Measurements from ENCODE around the gene SMPX. TPM values are rescaled to one million over a fixed set of nuclear protein-coding genes. Genes with fewer than 3 reads are reported as not detected.

The SMPX gene
- total RNA-seq, 1 experiment from 2014 or later, result not detected

DNA sequence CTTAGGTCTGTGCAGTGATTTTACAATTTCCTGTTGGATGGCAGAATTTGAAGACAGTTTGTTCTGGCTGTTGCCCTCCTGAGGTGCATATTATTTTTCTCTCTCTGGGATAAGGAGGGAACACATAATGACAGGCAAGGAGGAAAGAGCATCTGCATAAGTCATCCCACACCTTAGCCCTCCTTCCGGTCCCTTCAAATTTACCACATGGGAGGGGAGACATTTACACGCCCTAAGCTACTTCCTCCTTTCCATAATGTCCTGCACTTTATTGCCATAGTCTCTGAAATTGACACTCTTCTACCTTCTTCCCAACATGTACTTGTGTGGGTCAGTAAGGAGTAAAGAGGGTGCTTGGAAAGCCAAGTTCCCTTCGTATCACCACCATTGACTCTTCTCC lies 13.9 kb downstream of the SMPX start:
- DNase-seq (ENCODE audit: low read depth), result no peak

DNA sequence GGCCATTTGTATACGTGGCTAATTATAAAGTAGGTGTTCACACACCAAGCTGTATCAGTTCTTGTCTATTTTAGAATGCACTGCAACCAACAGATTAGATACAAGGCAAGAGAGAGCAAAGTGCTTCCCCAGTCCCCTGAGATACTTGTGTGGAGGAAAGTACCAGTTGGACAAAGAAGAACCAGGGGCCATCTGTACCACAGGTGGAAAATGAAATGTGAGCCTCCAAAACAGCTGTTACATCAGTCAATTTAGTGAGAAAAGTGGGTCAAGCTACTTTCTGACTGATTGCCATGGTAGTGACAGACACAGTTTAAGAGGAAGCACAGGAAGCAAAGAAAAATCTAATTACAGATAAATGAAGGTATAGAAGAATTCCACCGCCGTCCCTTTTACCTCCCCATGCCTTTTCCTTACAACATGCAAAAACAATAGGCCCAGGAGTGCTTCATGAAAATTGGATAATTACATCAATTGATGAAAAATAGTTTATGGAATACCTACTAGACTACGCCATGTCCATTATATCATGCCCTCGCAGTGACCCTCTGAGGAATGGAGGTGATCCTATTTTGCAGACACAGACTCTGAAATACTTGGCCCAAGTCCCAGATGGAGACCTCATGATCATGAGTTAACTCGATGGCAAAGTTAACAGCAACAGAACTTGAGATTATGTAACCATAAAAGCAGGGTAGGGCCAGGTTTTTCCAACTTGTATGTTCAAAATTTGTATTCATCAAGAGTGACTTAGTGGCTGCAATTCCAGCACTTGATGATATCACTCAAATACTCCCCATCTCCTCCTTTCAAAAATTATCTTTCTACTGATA lies 15.8 kb downstream of the SMPX start:
- DNase-seq (ENCODE audit: low read depth), result no peak

DNA sequence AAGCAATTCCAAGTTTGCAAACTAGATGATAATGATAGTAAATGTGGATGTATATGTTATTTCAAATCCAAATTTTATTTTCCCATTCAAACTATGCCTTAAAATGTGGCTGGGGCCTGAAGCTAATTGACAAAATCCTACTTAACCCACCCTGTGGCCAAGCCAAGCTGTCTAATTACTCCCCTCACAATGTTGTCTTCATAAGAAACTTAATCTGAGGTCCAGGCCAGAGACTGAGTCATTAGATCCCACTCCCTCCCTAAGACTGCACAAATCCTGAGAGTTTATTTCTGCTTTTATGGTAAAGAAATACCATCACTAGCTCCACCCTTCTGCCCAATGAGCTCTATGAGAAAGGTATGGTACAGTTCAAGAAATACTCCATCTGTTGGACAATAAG lies 16.6 kb downstream of the SMPX start:
- no peak for DNase-seq (ENCODE audit: low read depth)

DNA sequence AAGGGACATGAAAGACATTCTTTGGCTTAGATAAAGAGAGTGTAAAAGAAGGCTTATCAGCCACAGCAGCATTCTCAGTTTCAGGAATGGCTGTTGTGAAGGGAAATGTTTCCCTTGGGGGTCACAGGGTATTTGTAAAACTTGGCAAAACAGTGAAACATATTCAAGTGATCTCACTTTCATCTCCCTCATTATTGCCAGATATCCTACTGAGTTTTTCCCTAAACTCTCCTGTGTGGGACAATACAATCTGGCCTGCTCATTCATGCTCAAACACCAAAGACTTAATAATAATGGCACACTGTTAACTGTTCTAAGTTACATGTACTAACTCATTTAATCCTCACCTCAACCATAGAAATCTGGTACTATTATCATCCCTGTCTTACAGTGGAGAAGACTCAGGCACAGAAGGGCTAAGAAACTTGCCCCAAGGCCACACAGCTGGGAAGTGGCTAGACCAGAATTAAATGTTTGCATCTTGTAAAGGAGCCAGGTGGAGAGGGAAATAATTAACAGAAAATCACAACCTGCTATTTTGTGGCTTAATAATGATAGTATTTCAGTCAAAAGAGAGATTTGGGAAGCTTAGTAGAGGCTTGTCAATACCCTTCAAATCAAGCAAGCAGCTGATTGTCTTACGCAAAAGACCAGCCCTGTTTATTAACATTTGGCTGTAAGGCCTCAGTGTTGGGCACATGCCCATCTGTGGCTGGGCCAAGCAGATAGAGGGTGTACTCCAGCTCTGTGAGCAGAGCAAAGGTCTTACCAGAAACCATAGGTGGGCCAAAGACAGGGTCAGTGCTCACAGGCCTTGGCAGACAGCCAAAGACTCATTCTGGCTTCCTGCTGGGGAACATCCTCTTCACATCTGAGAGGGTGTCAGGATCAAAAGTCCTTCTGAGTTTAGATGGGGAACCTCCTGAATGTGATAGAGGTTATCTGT lies 17.3 kb downstream of the SMPX start:
- peak; percentile 2 for DNase-seq (ENCODE audit: low read depth)

DNA sequence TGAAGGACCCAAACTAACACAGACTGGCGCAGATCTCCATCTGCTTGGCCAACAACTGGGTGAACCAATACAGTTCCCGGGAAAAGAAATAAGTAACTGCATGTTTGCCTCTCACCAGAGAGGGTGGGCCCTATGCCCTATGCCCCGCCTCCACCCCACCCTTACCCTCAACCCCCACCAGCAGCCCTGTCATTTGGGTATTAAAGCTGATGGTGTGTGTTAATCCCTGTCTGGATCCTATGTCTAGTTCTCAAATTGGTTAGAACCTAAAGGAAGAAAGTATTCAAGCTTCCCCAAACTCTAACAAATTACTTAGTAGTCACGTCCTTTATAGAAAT lies 19.0 kb downstream of the SMPX start:
- DNase-seq (ENCODE audit: low read depth), result no peak

DNA sequence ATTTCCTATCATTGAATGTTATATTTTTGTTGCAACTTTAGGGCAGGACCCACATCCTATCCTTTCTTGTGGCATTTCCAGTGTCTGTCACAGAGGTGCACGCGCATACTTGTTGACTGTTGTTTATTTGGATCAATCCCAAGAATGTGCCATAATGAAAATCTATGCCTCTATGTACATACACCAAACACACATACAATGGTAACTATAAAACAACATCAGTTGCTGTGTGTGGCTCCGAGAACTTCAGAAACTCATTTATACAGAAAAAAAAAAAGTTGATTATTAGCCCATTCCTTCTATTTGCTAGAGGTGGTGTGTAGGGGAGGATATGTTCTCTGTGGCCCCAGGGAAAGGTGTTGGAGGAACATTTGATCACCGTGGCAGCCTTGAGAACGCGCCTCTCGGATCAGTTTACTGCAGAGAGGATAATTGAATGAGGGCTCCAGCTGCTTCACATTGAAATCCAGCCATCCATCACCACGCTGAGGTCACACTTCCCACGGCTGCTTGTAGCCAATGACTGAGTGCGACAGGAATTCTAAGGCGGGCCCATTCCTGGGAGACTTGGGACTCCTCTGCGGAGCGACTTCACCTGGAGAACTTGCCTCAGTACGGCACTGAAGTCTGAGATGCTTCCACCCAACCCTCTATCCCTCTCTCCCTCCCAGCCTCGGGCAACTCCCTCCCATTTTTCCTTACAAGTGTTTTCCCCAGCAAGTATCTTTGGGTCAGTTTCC lies 19.5 kb downstream of the SMPX start:
- DNase-seq (ENCODE audit: low read depth), result no peak

DNA sequence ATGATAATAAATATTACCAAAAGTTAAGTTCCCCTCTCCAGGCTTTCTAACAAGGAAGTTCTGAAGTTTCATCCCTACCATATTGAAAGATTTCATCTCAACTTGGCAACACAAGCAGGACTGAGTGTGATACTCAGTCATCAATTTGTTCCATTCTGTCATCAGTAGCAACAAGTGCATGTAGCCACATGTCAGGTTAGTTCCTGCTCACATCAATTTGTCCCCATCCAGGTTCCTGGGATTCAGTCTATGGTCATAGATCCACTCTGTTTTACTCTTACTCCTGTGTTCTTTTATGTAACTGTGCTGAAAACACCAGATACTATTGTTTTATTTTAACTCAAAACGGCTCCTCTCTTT lies 22.2 kb downstream of the SMPX start:
- no peak for DNase-seq (ENCODE audit: low read depth)

DNA sequence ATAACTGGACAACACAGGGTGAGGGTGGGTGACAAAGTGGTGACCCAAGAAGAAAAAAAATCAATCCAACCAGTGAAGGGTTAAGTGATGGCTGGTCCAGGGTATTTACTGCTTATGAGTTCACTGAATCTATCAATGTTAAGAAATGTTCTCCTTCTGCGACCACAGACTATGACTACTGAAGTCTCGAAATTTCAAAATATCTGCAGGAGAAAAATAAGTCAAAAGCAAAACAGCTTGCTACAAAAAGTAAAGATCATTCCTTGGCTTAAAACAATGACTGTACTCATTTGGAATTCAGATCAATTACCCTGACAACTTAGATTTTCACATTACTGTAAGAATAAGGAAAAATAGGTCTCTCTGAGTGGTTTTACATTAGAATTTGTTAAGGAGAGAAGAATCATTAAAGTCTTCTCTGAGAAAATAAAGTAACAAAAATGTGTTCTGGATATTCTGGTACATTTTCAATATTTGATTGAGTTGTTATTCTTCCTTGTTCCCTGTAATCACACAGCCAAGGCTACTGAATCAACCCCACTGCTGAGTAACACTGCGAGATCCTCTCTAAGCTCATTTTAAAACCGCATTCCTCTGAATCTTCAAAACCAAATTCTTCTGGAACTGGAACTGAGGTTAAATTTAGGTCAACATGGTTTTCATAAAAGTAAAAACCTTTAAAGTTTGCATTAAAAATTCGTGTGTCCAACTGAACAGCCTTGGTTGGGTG lies 22.7 kb downstream of the SMPX start:
- peak; percentile 17 for DNase-seq (ENCODE audit: low read depth)

DNA sequence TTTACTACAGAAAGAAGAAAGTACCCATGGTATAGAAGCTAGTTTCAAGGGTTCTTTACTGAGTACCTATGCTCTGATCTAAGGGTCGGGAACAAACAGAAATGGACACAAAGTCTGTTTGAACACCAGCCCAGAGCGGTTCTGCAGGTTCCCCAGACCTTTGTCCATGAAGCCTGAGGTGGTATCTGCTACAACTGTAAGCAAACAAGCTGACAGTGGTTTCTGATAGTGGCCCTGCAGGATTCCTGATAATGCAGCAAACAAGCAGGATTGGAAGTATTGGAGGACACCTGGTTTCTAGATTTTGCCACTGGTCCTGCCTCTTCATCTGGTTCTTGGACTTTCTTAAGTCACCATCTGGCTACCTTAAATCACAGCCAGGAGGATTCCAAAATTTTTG lies 23.7 kb downstream of the SMPX start:
- no peak for DNase-seq (ENCODE audit: low read depth)

DNA sequence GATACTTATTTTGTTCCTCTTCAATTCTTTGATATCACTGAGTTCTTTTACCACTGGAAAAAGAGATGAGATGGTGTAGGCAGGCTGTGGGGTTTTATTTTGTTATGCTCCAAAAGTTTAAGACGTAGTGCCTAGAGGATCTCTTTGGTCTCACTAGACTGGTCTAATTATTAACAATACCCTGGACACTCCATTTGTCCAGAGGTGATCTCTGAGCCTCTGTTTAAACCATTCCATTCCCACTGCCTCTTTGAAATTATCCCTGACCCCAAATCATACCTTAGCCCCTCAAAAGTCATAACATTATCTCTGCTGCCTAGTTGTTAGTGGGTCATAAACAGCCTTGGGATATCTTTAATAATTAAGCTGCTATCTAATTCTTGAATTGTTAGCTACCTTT lies 24.2 kb downstream of the SMPX start:
- no peak for DNase-seq (ENCODE audit: low read depth)

DNA sequence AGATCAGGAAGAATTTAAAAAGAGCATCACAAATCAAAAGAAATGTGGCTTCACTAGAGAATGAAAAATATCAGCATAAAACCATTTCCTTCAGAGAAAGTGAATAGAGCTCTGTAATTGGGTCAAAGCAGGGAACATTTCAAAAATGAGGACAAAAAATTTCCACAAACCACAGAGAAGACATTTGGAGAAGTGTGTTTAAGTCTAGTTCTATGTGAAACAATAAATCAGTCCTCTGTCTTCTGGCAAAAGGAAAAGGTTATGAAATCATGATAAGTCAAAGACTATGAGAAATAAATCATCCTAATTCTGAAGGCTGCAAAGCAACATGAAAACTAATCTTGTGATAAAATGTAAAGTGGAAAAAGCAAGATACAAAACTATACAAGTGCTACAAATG lies 27.9 kb downstream of the SMPX start:
- no peak for DNase-seq (ENCODE audit: low read depth)

DNA sequence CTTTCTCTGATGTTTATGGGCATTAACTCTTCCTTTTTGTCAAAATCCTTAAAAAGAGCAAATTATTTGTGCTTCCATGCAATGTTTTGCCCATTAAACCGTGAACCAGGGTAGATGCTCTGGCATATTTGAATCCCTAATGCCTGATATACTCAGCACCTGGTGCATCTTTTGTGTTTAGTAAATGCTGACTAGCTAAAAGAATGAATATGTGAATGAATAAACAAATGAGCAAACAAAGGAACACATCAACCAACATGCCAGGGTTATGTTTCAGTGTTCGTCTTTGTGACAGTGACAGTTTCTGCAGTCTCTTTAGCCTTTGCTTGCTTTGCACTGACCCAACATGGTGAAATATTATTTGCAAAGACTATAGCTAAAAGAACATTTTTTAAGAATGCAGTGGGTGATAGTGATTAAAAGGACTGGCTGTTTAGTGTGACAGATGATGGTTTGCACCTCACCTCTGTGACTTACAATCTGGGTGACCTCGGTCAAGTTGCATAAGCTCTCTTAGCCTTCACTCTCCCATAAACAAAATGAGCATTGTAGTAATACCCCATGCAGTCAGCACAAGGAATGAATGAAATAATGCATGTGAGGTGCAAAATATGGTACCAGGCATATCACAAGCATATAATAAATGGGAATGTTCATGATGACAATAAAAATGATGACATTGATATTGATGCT lies 29.5 kb downstream of the SMPX start:
- no peak for DNase-seq (ENCODE audit: low read depth)

DNA sequence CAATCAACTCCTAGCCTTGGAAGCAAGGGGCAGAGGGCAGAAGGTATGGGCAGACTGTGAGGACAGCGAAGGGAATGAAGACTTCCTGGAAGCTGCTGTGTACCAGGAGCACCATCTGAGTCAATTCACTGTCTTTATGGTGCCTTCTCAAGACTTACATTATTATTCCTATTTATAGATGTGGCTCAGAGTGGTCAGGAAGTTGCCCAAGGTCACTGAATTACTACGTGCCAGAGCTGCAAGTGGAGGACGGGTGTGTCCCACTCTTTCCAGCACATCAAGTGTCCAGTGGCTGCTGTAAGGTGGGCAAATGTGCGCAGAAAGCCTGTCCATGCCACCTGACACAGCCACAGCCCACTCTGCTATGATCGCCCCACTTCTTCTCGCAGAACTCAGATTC lies 32.0 kb downstream of the SMPX start:
- DNase-seq (ENCODE audit: low read depth), result no peak

DNA sequence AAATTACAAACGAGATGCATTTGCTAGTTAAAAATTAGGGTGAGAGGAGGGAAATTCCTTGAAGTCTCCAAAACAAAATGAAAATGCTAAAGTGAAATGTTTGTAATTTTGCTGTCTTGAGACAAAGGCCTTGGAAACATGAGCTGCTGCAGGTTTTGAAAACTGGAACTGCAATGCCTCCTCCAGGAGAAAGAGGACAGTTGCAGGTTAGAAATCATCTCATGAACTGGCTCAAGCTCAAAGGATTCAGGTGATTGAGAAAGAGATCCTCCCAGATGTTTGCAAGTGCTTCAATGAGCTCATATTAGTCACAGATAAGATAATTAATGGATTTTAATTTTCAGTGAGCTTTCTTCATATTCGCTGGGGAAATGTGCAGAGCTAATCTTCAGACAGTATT lies 32.4 kb downstream of the SMPX start:
- peak; percentile 7 for DNase-seq (ENCODE audit: low read depth)

DNA sequence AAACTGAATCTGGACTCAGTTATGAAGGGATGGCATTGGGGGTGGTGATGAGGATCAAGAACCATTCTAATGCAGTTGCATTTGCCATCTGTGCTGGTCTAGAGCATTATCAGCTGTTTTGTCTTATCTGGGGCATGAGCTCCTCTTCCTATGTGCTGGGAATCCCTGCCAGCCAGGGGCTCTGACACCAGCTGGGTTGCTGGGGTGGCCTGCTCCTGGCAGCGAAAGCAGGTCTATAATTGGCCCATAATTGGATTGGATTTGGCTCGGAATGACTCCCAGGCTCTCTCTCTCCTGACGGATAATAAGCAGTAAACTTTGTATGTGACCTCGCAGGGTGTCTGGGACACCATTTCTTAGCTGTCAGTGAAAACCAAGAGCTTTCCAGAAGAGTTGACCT lies 34.1 kb downstream of the SMPX start:
- no peak for DNase-seq (ENCODE audit: low read depth)

DNA sequence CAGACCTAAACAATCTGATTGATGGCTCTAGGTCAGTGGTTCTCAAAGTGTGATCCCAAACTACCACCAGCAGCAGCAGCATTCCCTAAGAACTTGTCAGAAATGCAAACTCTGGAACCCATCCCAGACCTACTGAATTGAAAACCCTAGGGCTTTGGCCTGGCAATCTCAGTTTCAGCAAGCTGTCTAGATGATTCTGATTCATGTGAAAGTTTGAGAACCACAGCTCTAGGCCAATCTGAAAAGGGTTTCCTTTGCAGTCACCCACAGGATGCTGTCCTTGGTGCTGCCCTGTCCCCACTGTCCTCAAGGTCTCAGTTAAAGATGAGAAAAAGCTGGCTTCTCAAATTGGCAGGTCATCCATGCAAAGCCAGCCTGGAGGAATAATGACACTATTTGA lies 34.8 kb downstream of the SMPX start:
- DNase-seq (ENCODE audit: low read depth), result no peak

DNA sequence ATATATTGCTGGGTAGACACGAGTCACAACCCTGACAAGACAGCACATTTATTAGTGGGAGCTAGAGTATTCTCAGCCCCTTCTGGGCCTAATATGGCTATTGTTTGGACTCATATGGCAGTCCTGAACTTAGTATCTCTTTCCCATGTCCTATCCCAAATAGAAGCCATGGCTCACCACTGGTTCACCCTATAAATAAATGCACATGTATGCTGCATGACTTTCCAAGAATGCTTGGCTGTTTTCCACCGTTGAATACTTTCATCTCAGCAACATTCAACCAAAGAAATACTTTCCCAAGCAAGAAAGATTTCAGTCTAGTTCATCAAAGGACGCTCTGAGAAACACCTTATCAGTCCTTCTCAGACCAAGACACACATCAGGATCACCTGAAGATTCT lies 36.7 kb downstream of the SMPX start:
- no peak for DNase-seq (ENCODE audit: low read depth)

DNA sequence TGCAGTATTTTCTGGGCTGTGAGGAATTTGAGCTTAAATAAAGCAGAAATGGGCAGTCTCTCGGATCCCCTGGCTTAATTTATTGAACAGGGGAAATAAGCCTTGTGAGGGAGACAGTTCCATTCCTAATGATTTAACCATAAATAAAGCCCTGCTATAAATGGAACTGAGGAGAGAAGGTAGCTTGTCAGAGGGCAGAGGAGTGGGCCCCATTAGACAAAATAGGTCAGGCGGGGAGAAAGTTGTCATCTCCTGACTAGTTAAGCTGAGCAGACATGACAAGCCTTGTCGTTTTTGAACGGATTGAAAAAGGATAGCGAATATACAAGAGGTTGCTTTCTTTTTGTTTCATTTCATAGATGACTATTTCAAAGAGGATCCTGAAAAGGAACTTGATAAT lies 39.3 kb downstream of the SMPX start:
- DNase-seq (ENCODE audit: low read depth), result no peak

DNA sequence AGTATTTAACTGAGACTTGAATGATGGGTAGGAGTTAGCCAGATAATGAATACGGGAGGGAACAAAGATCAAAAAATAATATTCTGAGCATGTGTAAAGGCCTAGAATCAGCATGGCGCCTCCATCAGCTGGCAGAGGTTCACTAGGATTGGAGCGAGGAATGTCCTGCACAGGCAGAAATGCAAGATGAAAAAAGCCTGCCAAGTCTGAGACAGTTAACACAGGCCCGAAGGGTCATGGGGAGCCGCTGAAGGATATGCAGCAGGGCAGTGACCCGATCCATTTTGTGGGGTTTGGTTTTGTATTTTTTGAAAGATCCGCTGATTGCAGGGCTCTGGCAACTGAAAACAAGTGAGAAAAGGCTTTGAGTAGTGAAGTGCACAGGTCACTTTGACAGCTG lies 40.1 kb downstream of the SMPX start:
- no peak for DNase-seq (ENCODE audit: low read depth)

DNA sequence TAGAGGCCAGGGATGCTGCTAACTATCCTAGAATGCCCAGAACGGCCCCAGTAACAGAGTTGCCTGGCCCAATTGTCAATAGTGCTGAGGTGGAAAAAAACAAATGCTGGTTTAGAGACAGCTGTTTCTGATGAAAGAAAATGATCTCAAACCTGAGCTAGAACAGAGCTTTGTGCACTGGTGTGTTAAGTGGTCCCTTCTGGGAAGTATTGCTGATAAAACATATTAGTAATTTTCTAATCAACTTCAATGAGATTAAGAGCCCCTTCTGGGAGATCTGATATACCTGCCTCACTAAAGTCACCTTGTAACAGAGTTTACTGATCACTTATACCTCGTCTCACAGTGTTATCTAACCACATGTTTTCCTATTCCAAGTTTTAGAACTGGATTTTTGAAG lies 42.1 kb downstream of the SMPX start:
- DNase-seq (ENCODE audit: low read depth), result no peak

DNA sequence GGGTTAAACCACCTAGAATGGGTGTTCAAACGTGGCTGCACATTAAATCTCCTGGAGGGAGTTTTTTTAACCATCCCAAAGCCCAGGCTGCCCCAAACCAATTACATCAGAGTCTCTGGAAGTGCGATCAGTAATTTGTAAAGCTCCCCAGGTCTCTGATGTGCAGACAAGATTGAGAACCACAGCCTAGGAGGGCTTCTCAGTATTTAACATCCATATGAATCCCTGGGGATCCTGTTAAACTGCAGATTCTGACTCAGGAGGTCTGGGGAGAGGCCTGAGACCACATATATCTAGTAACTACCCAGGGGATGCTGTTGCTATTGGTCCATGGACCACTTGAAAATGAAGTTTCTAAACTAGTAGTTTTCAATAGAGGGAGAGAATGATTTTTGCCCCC lies 42.6 kb downstream of the SMPX start:
- DNase-seq (ENCODE audit: low read depth), result no peak

Measured in Daoy (cell line).